ENCODE measurements around the gene NFE2L1. TPM values are rescaled to one million over a fixed set of nuclear protein-coding genes. Genes with fewer than 3 reads are reported as not detected.
"Not testable (repeated sequence)": the region's sequence is repeated elsewhere in the genome, so short reads cannot be mapped to it uniquely, and the experiment has no call there.

The NFE2L1 gene
- total RNA-seq, 1 donor = 165 TPM

DNA sequence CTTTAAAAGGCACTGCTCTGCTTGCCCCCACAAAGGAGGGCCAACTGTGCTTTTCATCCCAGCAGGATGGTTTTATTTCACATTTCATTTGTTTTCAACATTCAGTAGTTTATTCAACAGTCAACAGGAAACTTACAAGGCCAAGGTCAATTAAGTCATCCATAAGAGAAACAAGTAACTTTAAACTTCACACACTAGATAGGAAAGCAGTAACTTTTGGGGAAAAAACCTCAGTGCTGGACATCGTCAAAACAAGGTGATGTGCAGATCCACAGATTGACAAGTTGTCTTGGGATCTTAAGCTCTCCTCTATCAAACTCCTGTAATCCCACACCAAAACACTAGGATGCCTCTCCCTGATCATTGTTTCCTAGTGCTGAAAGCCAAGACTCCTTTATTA lies 18.5 kb downstream of the NFE2L1 start:
- H3K4me1 ChIP-seq (ENCODE audit: insufficient read depth, low read length) = peaks cover 24% of the 10 kb centered on the region
- peaks cover 50% of the 10 kb centered on the region for H3K36me3 ChIP-seq (ENCODE audit: insufficient read depth, low read length)
- H4K20me1 ChIP-seq (ENCODE audit: insufficient read depth, low read length) = no peaks in the 10 kb centered on the region
- H3K4me3 ChIP-seq (ENCODE audit: insufficient read depth, low read length) = no peak overlapping the region
- no peak for DNase-seq (ENCODE audit: insufficient read length, low spot score, missing footprints)
- H3K27ac ChIP-seq (ENCODE audit: low read depth, low read length) = no peak overlapping the region
- H3K4me2 ChIP-seq (ENCODE audit: insufficient read depth, low read length) = no peak overlapping the region
- H2AFZ ChIP-seq (ENCODE audit: low read length) = no peak overlapping the region
- H3K27me3 ChIP-seq (ENCODE audit: insufficient read depth, low read length) = no peaks in the 10 kb centered on the region
- no peaks in the 10 kb centered on the region for H3K9me3 ChIP-seq (ENCODE audit: low read depth, low read length)
- TF ChIP-seq CTCF (IDR thresholded peaks at IDR 0.05; ENCODE audit: extremely low read depth, low read depth, low read length) = no peak
- H3K79me2 ChIP-seq (ENCODE audit: insufficient read depth, low read length) = peaks cover 23% of the 10 kb centered on the region

GRCh38 chr17:48067245-48067644 lies 19.1 kb downstream of the NFE2L1 start:
- no peak for DNase-seq (ENCODE audit: insufficient read length, low spot score, missing footprints)
- H3K27ac ChIP-seq (ENCODE audit: low read depth, low read length) = no peak overlapping the region
- no peaks in the 10 kb centered on the region for H3K27me3 ChIP-seq (ENCODE audit: insufficient read depth, low read length)
- no peak overlapping the region for H3K4me2 ChIP-seq (ENCODE audit: insufficient read depth, low read length)
- no peak overlapping the region for H2AFZ ChIP-seq (ENCODE audit: low read length)
- H3K9me3 ChIP-seq (ENCODE audit: low read depth, low read length) = no peaks in the 10 kb centered on the region
- TF ChIP-seq CTCF (IDR thresholded peaks at IDR 0.05; ENCODE audit: extremely low read depth, low read depth, low read length) = no peak
- no peak overlapping the region for H3K4me3 ChIP-seq (ENCODE audit: insufficient read depth, low read length)
- peaks cover 46% of the 10 kb centered on the region for H3K36me3 ChIP-seq (ENCODE audit: insufficient read depth, low read length)
- H4K20me1 ChIP-seq (ENCODE audit: insufficient read depth, low read length) = no peaks in the 10 kb centered on the region
- H3K4me1 ChIP-seq (ENCODE audit: insufficient read depth, low read length) = peaks cover 26% of the 10 kb centered on the region
- H3K79me2 ChIP-seq (ENCODE audit: insufficient read depth, low read length) = peaks cover 18% of the 10 kb centered on the region

DNA sequence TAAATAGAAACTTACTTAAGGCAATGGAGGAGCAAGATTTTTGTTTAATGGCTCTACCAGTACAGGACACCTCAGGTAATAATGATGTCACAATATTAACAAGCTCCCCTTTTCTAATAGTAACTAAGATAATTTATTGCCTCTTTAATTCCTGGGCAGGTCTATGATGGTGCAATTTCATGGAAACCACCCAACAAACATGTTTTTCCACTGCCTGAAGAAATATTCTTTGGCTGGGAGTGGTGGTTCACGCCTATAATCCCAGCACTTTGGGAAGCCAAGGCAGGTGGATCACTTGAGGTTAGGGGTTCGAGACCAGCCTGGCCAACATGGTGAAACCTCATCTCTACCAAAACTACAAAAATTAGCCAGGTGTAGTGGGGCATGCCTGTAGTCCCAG lies 19.6 kb downstream of the NFE2L1 start:
- Histone ChIP-seq H3K4me1 (ENCODE audit: insufficient read depth, low read length) (peaks cover 26% of the 10 kb centered on the region), H3K79me2 (ENCODE audit: insufficient read depth, low read length) (peaks cover 14% of the 10 kb centered on the region), H3K36me3 (ENCODE audit: insufficient read depth, low read length) (peaks cover 41% of the 10 kb centered on the region), H3K27ac (ENCODE audit: low read depth, low read length) (peak overlapping the region; percentile 61)
- not testable (repeated sequence) for H3K9me3 ChIP-seq (ENCODE audit: low read depth, low read length); H3K27me3 ChIP-seq (ENCODE audit: insufficient read depth, low read length); H3K4me2 ChIP-seq (ENCODE audit: insufficient read depth, low read length); H2AFZ ChIP-seq (ENCODE audit: low read length); H3K4me3 ChIP-seq (ENCODE audit: insufficient read depth, low read length); H4K20me1 ChIP-seq (ENCODE audit: insufficient read depth, low read length)
- peak; percentile 34 for DNase-seq (ENCODE audit: insufficient read length, low spot score, missing footprints)

DNA sequence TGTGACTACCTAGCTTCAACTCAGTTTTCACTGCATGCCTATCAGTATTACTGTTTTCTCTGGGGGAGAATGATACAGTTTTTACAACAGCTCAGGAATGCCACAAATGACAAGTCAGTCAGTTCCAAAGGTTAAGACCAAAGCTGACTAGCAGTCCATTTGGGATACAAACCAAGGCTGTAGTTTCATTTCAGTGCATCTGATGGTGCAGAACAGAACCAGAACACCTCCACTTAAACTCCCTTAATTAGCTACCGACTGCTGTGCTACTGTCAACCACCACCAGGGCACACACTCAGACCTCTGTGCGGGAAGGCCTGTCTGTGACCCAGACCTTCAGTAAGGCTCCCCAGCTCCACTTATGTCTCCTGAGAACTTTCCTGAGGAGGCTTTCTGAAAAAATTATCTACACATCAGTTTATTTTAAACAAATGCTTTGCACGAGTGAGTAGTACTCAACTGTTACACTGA lies 20.4 kb downstream of the NFE2L1 start:
- peak; percentile 84 for DNase-seq (ENCODE audit: insufficient read length, low spot score, missing footprints)
- Histone ChIP-seq H3K79me2 (ENCODE audit: insufficient read depth, low read length) (peaks cover 11% of the 10 kb centered on the region), H3K4me3 (ENCODE audit: insufficient read depth, low read length) (peak overlapping the region; percentile 34), H2AFZ (ENCODE audit: low read length) (no peak overlapping the region), H3K27ac (ENCODE audit: low read depth, low read length) (peak overlapping the region; percentile 61), H3K4me2 (ENCODE audit: insufficient read depth, low read length) (peak overlapping the region; percentile 57), H3K4me1 (ENCODE audit: insufficient read depth, low read length) (peaks cover 26% of the 10 kb centered on the region), H3K9me3 (ENCODE audit: low read depth, low read length) (no peaks in the 10 kb centered on the region), H3K36me3 (ENCODE audit: insufficient read depth, low read length) (peaks cover 44% of the 10 kb centered on the region), H4K20me1 (ENCODE audit: insufficient read depth, low read length) (no peaks in the 10 kb centered on the region), H3K27me3 (ENCODE audit: insufficient read depth, low read length) (no peaks in the 10 kb centered on the region)
- TF ChIP-seq CTCF (IDR thresholded peaks at IDR 0.05; ENCODE audit: extremely low read depth, low read depth, low read length) = peak; percentile 45
